Astrocyte (in vitro differentiated cells and primary cell): ENCODE results near the gene NAV3. TPM values are rescaled to one million over a fixed set of nuclear protein-coding genes. Genes with fewer than 3 reads are reported as not detected.

Experiments used
- DNase-seq: peaks from one replicate; pipeline ENCODE4 v3.0.0-alpha.2; 2010; ENCODE audit warnings: low read depth
- FAIRE-seq: peaks from 2 replicates; lab custom pipeline; 2011; peaks lifted over from hg19 to GRCh38; lab: Jason Lieb, UNC
- H2AFZ ChIP-seq: 2 replicates; pipeline ENCODE4 v1.6.0; 2012; ENCODE audit warnings: low read depth, low read length, inconsistent platforms
- H3K27ac ChIP-seq: 2 replicates; pipeline ENCODE4 v1.5.1; 2011; ENCODE audit warnings: low read depth, low read length, inconsistent platforms
- H3K27me3 ChIP-seq: 2 replicates; pipeline ENCODE4 v1.6.0; 2011; ENCODE audit warnings: low read length, inconsistent platforms; ENCODE audit not compliant: insufficient read depth
- H3K36me3 ChIP-seq: 2 replicates; pipeline ENCODE4 v1.5.1; 2011; ENCODE audit warnings: low read length, inconsistent platforms; ENCODE audit not compliant: insufficient read depth
- H3K4me1 ChIP-seq: 2 replicates; pipeline ENCODE4 v1.5.1; 2011; ENCODE audit warnings: low read length, inconsistent platforms; ENCODE audit not compliant: insufficient read depth
- H3K4me2 ChIP-seq: 2 replicates; pipeline ENCODE4 v1.6.0; 2012; ENCODE audit warnings: low read length, inconsistent platforms
- H3K4me3 ChIP-seq: 2 replicates; pipeline ENCODE4 v1.5.1; 2011; ENCODE audit warnings: low read depth, mild to moderate bottlenecking, low read length, inconsistent platforms; ENCODE audit not compliant: insufficient read depth
- H3K79me2 ChIP-seq: 2 replicates; pipeline ENCODE4 v1.6.0; 2012; ENCODE audit warnings: mild to moderate bottlenecking, low read length, inconsistent platforms; ENCODE audit not compliant: insufficient read depth
- H3K9ac ChIP-seq: 2 replicates; pipeline ENCODE4 v1.6.0; 2012; ENCODE audit warnings: mild to moderate bottlenecking, low read length, inconsistent platforms
- H3K9me3 ChIP-seq: 2 replicates; pipeline ENCODE4 v1.5.1; 2012; ENCODE audit warnings: low read depth, mild to moderate bottlenecking, low read length, inconsistent platforms; ENCODE audit not compliant: insufficient read depth
- H4K20me1 ChIP-seq: 2 replicates; pipeline ENCODE4 v1.6.0; 2012; ENCODE audit warnings: low read length, inconsistent platforms; ENCODE audit not compliant: insufficient read depth
- H3K27ac Mint-ChIP-seq: one replicate; pipeline ENCODE4 v1.8.0; 2021; ENCODE audit warnings: mild to moderate bottlenecking, mixed read lengths; ENCODE audit not compliant: unreplicated experiment
- H3K27me3 Mint-ChIP-seq: one replicate; pipeline ENCODE4 v1.8.0; 2021; ENCODE audit warnings: low read depth, mixed read lengths; ENCODE audit not compliant: unreplicated experiment
- H3K36me3 Mint-ChIP-seq: one replicate; pipeline ENCODE4 v1.8.0; 2021; ENCODE audit warnings: low read depth, mixed read lengths; ENCODE audit not compliant: unreplicated experiment
- H3K4me1 Mint-ChIP-seq: one replicate; pipeline ENCODE4 v1.8.0; 2021; ENCODE audit warnings: low read depth, mixed read lengths; ENCODE audit not compliant: unreplicated experiment
- H3K4me3 Mint-ChIP-seq: one replicate; pipeline ENCODE4 v1.8.0; 2021; ENCODE audit warnings: mild to moderate bottlenecking, moderate library complexity, mixed read lengths; ENCODE audit not compliant: unreplicated experiment
- H3K9me3 Mint-ChIP-seq: one replicate; pipeline ENCODE4 v1.8.0; 2021; ENCODE audit warnings: mild to moderate bottlenecking, mixed read lengths; ENCODE audit not compliant: unreplicated experiment
- EZH2 ChIP-seq: IDR thresholded peaks from 2 replicates; pipeline ENCODE4 v1.6.1; 2012; ENCODE audit warnings: mild to moderate bottlenecking, low read length, inconsistent platforms; ENCODE audit not compliant: insufficient read depth
- total RNA-seq: library from RNA; stranded (reverse); gene quantifications from 2 replicates; pipeline ENCODE4 v1.2.1, GENCODE V29; 2021
- TF ChIP-seq, protein P1 (sequence below): IDR thresholded peaks from 2 replicates; pipeline ENCODE4 v1.5.1; 2011; ENCODE audit warnings: low read depth, mild to moderate bottlenecking, inconsistent platforms, low read length, moderate library complexity; ENCODE audit not compliant: insufficient read depth

NAV3 gene
- total RNA-seq, 1 donor from 2014 or later, result 24.1 TPM

- Histone ChIP-seq H3K79me2 (peaks cover 41% of the 10 kb centered on the region), H4K20me1 (no peaks in the 10 kb centered on the region), H3K4me2 (peak overlapping the region; percentile 92), H3K4me3 (peak overlapping the region; percentile 83), H2AFZ (peak overlapping the region; percentile 28), H3K27me3 (no peaks in the 10 kb centered on the region), H3K27ac (peak overlapping the region; percentile 92), H3K36me3 (no peaks in the 10 kb centered on the region), H3K4me1 (peaks cover 10% of the 10 kb centered on the region), H3K9ac (peak overlapping the region; percentile 83), H3K9me3 (no peaks in the 10 kb centered on the region)
- Mint-ChIP-seq H3K4me1 (peaks cover 24% of the 10 kb centered on the region), H3K36me3 (peaks cover 5% of the 10 kb centered on the region), H3K9me3 (peaks cover 3% of the 10 kb centered on the region), H3K27ac (peak overlapping the region; percentile 85), H3K27me3 (no peaks in the 10 kb centered on the region), H3K4me3 (peak overlapping the region; percentile 76)
- TF ChIP-seq, protein P1, sequence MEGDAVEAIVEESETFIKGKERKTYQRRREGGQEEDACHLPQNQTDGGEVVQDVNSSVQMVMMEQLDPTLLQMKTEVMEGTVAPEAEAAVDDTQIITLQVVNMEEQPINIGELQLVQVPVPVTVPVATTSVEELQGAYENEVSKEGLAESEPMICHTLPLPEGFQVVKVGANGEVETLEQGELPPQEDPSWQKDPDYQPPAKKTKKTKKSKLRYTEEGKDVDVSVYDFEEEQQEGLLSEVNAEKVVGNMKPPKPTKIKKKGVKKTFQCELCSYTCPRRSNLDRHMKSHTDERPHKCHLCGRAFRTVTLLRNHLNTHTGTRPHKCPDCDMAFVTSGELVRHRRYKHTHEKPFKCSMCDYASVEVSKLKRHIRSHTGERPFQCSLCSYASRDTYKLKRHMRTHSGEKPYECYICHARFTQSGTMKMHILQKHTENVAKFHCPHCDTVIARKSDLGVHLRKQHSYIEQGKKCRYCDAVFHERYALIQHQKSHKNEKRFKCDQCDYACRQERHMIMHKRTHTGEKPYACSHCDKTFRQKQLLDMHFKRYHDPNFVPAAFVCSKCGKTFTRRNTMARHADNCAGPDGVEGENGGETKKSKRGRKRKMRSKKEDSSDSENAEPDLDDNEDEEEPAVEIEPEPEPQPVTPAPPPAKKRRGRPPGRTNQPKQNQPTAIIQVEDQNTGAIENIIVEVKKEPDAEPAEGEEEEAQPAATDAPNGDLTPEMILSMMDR, result no peak
- no peak for TF ChIP-seq EZH2
- peak; percentile 92 for DNase-seq
- FAIRE-seq, result peak; percentile 98
Measured at GRCh38 chr12:77940011-77940423, 109.3 kb downstream of the NAV3 start.

GRCh38 chr12:77940567-77940966 lies 109.9 kb downstream of the NAV3 start:
- Histone ChIP-seq H2AFZ (peak overlapping the region; percentile 28), H3K36me3 (no peaks in the 10 kb centered on the region), H3K4me3 (peak overlapping the region; percentile 83), H3K79me2 (peaks cover 45% of the 10 kb centered on the region), H3K4me2 (peak overlapping the region; percentile 92), H3K27me3 (no peaks in the 10 kb centered on the region), H4K20me1 (no peaks in the 10 kb centered on the region), H3K4me1 (peaks cover 10% of the 10 kb centered on the region), H3K27ac (peak overlapping the region; percentile 92), H3K9ac (peak overlapping the region; percentile 83), H3K9me3 (no peaks in the 10 kb centered on the region)
- Mint-ChIP-seq H3K27me3 (no peaks in the 10 kb centered on the region), H3K27ac (peak overlapping the region; percentile 85), H3K4me3 (peak overlapping the region; percentile 76), H3K4me1 (peaks cover 24% of the 10 kb centered on the region), H3K36me3 (peaks cover 7% of the 10 kb centered on the region), H3K9me3 (peaks cover 3% of the 10 kb centered on the region)
- no peak for DNase-seq
- peak; percentile 62 for FAIRE-seq
- no peak for TF ChIP-seq EZH2
- TF ChIP-seq, protein P1, result no peak

- Histone ChIP-seq H3K79me2 (peaks cover 45% of the 10 kb centered on the region), H2AFZ (no peak overlapping the region), H3K27me3 (no peaks in the 10 kb centered on the region), H3K4me2 (peak overlapping the region; percentile 92), H4K20me1 (no peaks in the 10 kb centered on the region), H3K9ac (peak overlapping the region; percentile 83), H3K4me1 (peaks cover 12% of the 10 kb centered on the region), H3K36me3 (no peaks in the 10 kb centered on the region), H3K27ac (peak overlapping the region; percentile 92), H3K4me3 (peak overlapping the region; percentile 83), H3K9me3 (no peaks in the 10 kb centered on the region)
- TF ChIP-seq, protein P1, result no peak
- no peak for TF ChIP-seq EZH2
- Mint-ChIP-seq H3K9me3 (peaks cover 3% of the 10 kb centered on the region), H3K27me3 (no peaks in the 10 kb centered on the region), H3K4me1 (peaks cover 24% of the 10 kb centered on the region), H3K36me3 (peaks cover 7% of the 10 kb centered on the region), H3K4me3 (peak overlapping the region; percentile 76), H3K27ac (peak overlapping the region; percentile 85)
- DNase-seq (no peak), FAIRE-seq (no peak)
Measured at GRCh38 chr12:77941401-77941800, 110.7 kb downstream of the NAV3 start.
